Measurements from ENCODE around the gene KRT80.

The KRT80 gene

GRCh38 chr12:52210186-52210924 lies 18.5 kb upstream of the KRT80 start:
- no peak for DNase-seq

GRCh38 chr12:52209321-52209720 lies 17.5 kb upstream of the KRT80 start:
- no peak for DNase-seq

DNA sequence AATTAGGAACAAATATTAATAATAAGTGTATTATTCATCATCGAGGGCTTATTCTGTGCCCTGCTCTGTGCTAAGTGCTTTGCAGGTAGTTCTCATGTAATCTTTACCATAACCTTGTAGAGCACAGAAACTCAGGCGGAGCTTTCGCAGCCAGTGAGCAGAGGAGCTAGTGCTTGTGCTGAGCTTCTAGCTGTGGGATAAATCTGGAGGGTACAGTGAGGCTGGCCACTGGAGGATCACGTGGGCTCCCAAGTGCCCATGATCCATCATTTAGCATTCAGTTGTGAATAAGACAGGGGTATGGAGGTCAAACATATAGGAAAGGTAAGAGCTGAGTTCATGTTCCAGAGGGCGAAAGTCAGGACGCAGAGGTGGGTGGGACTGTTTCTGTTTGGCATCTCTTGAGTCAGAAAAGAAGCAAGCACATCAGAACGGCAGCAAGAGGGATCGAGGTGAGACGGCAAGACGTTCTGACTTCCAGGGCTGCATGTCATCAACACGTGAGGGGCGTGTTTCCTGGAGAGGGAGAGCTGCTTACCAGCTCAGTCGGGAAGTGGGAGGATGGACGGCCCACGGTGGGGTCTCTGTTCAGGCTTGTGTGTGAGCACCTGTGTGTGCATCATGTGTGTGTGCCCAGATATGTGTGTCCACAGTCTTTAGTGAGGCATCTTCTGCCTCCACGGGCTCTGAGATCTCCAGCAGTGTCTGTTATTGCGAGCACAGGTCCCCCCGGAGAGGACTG lies 16.8 kb upstream of the KRT80 start:
- DNase-seq = no peak

GRCh38 chr12:52207895-52208294 lies 16.1 kb upstream of the KRT80 start:
- DNase-seq = peak; percentile 96

GRCh38 chr12:52207106-52207505 lies 15.3 kb upstream of the KRT80 start:
- no peak for DNase-seq

DNA sequence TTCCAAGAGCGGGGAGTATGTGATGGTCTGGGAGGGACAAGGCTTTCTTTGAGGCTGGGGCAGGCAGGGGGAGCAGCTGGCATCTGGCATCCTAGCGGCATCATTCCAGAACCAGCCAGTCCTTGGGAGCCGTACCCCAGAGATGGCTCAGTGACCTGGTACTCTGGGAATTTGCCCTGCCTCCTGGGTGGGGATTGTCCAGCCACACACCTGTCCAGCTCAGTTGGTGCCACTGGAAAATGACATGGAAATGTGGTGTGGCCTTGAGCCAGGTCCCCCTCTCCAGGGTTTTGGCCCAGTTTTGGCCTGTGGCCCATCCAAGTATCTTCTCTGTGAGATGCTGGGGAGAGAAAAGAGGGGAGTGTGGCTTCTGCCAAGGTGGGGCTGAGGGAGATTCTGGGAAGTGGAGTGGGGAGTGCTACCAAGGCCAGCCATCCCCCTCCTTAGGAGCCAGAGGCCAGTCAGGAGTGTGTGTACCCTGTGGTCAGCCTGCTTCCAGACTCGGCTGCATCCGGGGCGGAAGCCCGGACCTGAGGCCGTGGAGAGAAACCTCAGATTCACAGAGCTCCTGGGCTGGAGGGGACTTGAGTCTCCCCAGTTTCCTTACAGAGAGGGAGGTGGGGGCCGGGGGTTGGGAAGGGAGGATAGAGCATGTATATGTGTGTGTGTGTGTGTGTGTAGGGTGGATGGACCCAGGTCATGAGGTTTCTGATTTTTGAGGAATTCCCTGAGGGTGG lies 14.7 kb upstream of the KRT80 start:
- DNase-seq = no peak

DNA sequence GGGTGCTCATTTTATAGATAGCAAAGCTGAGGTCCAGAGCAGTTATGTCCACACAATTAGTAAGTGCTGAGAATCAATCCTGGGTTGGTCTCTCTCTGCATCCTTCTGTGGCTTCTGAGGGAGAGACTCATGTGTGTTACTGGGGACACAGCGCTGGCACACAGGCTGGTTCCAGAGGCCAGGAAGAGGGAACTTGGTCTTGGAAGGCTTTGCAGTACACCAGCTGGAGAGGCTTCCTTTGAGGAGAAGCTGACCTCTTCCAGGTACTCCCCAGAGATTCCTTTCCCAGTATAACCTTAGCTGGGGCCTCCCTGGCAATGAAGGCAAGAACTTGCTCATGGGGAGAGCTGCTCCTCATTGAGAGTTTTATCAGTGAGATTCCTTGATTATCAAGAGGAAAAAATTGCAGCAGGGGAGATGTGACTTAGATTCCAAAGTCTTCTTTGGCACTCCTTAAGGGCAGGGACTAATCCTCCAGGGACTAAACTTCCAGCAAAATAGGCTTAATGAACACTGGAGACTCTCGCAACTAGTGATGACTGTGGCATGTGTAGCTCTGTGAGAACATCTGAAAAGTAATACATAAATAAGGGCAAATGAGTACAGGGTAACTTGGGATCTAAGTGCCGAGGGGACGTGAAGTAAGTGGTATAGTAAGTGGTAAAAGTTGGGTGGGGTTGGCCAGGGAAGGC lies 13.9 kb upstream of the KRT80 start:
- DNase-seq = no peak

DNA sequence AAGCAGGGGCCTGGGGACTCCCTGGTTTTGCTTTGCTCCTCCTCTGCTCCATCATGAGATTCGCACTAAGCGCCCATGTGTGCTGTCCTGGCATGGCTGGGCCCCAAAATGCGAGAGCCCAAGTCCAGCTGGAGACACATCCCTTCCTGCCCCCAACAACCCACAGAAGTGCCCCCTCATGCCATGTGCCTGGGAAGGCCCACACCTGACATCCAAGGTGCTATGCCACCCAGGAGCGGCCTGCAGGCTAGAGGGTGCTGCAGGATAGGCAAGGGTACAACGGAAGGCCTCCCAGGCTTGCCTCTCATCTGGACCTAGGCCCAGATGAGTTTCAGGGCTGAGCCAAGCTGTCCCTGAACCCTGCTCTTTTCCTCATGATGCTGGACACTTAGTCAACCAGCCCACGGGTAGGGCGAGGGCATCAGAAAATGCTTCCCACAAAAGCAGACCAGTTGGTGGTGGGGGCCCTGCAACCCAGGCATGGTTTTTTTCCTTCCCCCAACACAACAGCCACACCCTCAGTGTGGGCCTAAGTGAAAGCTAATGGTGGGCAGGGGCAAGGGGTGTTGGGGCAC lies 13.2 kb upstream of the KRT80 start:
- DNase-seq = no peak

DNA sequence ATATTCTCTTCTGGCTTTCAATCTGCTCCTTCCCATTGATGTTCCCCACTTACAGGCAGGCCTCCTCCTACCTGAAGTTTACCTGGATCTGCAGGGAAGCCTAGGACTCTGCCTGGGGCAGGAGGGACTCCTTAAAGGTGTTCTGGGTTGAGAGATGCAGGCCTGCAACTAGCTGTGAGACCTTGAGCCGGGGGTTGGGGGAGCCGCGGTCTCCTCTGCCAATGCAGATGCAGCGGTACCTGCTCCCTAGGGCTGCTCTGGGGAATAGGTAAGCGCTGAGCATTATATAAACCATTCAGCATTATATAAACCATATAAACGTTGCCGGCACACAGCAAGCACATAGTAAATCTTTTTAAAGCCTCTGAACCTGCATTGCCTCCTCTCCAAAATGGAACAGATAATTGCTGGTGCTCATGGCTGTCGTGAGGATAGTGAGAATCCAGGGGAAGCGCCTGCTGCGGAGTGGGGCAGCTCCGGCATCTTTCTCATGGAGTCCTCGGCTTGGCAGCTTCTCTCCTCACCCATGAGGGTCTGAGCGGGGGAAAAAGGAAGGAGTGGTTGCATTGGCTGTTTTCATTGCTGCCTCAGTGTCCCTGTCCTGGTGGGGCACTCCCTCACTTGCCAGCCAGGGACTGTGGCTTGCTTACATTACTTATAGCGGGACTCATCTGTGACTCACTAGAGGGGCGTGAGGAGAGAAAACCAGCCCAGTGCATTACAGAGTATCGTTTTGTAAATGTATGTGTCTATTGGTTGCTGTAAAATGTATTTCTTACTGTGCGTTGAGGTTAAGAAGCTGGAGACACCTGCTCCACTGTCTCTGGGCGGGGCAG lies 12.5 kb upstream of the KRT80 start:
- no peak for DNase-seq

- peak; percentile 88 for DNase-seq
Measured at GRCh38 chr12:52203079-52203921, 11.5 kb upstream of the KRT80 start.

- no peak for DNase-seq
Measured at GRCh38 chr12:52202361-52203078, 10.7 kb upstream of the KRT80 start.

- no peak for DNase-seq
Measured at GRCh38 chr12:52201451-52201839, 9.6 kb upstream of the KRT80 start.

- DNase-seq = no peak
Measured at GRCh38 chr12:52200781-52201450, 9.1 kb upstream of the KRT80 start.

DNA sequence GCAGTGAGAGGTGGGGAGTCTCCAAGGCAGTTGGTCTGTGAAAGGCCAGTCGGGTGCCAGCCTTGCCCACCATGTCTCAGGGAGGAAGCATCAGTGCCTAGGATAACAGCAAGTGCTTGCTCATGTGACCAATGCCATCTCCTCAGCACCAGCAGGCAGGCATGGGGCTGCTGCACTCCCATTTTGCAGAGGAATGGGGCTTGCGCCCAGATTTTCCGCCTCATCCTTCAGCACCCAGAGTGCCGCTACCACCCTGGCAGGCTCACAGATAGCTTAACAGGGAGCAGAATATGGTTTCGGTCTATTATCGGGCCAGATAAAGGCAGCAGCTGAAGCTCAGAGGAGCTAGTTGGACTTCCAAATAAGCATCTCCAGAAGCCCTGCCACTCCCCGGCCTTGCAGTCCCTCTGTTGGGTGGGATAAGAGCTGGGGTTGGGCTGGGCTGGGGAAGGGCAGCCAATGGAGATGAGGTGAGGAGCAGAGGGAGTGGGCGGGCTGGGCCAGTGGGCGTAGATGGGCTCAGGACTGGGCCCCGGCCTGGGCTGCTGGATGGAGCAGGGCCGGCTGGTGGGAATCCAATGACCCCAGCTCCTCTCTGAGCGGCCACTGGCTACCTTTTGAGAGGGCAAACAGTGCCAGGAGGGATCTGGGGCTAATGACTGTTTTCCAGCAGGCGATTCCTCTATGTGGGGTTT lies 8.4 kb upstream of the KRT80 start:
- no peak for DNase-seq

DNA sequence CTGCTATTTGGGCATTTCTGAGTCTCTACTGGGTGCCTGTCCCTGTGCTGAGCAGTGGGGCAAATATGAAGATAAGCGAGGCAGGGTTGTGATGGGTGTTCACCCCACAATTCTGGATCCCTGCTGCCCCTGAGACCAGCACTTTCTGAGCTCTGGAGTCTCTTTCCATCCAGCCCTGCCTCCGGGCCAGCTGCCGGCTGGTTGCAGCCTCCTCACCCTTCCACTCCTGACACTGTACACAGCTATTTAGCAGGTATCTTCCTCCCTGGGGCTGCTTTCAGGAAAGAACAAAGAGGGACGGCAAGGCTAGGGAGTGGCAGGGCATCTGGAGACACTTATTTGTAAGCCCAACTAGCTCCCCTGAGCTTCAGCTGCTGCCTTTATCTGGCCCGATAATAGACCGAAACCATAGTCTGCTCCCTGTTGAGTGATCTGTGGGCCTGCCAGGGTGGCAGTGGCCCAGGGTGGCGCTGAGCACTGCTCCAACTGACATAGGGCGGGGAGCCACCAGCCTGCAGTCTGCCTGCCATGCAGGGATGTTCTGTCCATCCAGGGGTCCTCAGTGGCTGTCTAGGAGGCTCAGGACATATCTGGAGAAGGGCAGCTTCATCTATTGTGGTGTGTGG lies 7.6 kb upstream of the KRT80 start:
- peak; percentile 90 for DNase-seq

DNA sequence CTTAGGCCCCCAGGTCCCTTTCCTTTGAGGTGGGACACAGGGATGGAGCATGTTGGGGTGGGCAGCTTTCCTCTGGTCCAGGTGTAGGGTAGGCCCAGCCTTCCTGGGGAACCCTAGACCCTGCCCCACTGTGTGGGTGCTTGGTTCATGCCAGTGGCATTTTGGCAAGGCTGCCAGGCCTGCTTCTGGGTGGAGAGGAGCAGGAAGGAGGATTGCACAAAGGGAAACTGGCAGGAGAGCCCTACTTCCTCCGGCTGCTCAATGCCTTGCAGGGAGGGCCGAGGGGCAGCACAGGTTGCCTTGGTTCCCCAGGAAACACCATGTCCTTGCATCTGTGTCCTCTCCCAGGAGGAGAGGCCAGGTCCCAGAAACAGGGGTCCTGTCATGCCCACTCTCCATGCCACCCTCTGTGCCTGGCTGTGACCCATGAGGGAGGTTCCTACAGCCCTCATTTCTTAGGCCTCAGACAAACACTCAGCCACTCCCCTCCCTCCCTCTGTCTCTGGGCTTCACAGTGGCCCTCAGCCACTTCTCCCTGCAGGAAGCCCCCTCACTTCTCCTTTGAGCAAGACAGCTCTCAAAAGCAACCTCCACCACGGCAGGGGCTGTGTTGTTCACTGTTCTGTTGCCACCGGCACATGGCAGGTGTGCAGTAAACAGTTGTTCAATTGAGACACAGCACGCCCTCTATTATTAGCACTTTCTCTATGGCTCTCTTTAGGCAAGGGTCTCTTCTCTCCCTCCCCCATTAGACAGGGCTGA lies 6.8 kb upstream of the KRT80 start:
- DNase-seq = peak; percentile 66

DNA sequence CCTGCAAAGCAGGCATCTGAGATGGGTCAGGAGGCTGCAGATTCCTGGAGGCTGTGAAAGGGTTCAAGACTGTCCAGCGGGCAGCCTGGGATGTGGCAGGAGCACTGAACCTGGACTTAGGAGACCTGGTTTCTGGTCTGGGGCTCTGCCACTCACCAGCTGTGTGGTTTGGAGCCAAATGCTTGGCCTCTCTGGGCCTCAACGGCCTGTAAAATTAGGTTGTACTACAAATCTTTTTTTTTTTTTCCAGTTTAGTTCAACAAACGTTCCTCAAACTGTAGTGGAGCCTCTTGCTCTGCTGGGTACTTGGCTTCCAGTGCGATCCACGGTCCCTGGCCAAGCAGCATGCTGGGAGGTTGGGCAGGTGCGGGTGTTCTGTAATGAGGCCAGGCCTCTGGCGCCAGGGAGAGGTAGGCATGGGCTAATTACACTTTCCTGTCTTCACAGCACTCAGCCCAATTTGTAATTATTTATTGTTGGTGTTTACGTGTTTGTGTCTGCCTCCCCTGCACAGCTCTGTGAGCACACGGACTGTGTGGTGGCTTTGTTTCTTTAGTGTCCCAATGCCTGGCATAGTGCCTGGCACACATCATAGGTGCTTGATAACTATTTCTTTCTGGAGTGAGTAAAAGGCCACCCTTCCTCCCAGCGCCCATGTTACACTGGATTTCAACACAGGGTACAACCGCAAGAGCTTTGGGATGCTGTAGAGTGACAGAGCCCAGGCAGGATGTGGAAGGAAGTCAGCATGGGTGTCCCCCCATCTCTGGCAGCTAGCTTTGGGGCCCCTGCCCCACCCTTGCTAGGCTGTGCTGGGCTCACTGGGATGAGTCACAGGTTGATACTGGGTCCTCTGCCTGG lies 5.8 kb upstream of the KRT80 start:
- DNase-seq = peak; percentile 94
